ENCODE results near the gene HDAC4.

Gene HDAC4

GRCh38 chr2:239124152-239124899 is 276.5 kb downstream of the HDAC4 start:
- no peak for DNase-seq (ENCODE audit: low read depth in 2 of 2)

DNA sequence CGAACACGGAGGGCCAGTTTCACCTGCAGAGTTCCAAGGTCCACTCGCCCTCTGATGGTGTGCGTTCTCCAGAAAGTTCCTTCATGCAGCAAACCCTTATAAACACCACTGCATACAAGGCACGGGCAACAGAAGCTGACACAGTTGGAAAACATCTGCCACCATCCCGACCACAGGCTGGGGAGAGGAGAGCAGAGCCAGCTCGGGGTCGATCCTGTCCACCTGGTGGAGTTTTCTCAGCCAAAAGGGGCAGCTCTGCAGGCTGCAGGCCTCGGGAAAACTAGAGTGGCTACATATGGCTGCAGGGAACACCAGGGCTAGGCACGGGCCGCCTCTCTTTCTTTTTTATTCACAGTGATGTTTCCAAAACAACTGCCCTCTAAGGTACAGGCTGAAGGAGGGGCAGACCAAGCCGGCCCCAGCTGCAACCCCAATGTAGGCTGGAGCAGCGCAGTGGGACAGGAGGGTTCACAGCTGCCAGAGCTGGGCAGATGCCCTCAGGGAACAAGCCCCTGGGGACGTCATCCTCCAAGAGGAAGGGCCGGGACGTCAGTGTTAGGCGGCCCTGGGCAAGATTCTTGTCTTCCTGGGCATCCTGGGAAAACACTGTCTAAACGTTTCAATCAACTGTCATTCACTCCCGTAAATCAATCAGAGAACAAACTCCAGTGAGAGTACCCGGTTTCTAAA is 278.3 kb downstream of the HDAC4 start:
- no peak for DNase-seq (ENCODE audit: low read depth in 2 of 2)

GRCh38 chr2:239121600-239122012 is 279.2 kb downstream of the HDAC4 start:
- DNase-seq (ENCODE audit: low read depth in 2 of 2) = no peak

GRCh38 chr2:239120664-239121063 is 280.2 kb downstream of the HDAC4 start:
- no peak for DNase-seq (ENCODE audit: low read depth in 2 of 2)

DNA sequence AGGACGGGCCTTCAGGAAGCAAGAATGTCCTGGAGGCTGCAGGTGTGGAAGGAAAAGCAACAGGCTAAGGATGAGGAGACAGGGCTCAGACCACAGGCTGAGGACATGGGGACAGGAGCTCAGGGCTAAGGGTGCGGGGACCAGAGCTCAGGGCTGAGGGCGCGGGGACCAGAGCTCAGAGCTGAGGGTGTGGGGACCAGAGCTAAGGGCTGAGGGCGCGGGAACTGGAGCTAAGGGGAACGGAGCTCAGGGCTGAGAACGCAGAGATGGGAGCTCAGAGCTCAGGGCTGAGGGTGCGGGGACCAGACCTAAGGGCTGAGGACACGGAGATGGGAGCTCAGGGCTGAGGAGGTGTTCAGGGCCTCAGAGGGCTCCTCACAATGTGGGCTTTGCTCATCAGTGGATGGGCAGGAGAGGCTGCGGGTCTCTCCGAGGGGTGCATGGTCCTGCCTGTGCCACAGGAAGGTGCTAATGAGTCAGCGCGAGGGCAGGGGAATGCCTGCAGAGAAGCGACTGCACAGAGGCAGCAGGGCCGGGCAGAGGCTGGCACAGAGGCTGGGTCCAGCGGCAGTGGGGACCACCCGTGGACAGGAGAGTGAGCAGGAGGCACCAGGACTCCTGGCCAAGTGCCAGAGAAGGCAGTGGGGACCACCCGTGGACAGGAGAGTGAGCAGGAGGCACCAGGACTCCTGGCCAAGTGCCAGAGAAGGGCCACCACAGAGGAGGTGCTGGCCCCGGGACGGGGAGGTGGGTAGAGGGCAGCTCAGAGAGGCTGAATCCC is 281.3 kb downstream of the HDAC4 start:
- DNase-seq (ENCODE audit: low read depth in 2 of 2) = no peak

DNA sequence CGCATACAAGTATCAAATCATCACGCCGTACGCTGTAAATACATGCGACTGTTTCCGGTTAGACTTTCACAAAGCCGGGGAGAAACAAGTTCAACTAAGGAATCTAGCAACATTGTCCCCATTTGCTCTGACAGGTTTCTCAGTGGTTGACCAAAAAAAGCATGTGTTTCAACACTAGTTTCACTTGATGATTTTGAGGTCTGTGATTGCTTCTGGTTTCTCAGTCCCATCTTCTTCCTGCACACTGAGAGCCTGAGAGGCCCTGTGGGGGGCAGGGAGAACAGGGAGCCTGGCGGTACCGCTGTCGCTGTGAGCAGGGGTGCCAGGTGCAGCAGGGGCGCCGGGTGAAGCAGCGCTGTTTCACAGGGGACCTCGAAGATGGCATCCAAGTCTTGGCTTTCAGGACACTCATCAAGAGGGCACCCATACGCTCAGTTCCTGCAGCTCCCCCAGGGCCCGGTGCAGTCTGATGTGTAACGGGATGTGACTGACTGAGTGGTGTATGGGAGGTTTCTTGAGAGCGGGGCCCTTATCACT is 282.1 kb downstream of the HDAC4 start:
- DNase-seq (ENCODE audit: low read depth in 2 of 2) = no peak

- no peak for DNase-seq (ENCODE audit: low read depth in 2 of 2)
Measured at GRCh38 chr2:239118264-239118663, 282.6 kb downstream of the HDAC4 start.

- DNase-seq (ENCODE audit: low read depth in 2 of 2) = no peak
Measured at GRCh38 chr2:239117831-239118230, 283.0 kb downstream of the HDAC4 start.

DNA sequence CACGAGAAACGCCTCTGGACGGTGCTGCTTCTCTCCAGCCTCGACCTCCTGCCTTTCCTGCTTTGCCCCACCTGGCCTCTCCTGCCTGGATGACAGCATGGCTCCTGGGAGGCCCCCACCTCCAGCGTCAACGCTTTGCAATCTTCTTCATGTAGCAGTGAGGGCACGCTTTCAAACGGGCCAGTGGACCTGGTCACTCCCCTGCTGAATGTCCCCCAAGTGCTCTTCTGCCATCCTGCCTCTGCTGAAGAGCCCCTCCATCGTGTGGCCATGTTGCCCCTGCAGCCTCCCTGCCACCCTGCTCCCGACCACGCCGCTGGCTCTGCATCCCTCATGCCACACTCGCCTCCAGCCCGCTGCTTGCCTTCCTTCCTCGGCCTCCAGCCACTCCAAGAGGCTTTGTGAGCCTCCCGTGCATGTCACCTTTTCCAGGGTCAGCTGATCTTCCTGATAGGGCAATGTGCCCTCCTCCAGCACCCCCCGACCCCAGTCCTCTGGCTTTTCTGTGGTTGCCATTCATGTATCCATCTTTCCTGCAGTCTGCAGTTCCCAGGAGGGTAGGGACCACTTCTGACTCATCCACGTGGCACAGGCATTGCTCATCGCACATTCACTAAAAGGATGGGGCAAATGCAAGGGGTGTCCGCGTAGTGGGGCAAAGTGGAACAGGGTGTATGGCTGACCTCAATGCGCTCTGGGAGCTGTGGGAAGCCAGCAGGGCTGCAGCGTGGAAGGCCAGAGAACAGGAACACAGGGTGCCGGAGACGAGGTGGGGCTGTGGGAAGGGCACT is 284.2 kb downstream of the HDAC4 start:
- no peak for DNase-seq (ENCODE audit: low read depth in 2 of 2)

DNA sequence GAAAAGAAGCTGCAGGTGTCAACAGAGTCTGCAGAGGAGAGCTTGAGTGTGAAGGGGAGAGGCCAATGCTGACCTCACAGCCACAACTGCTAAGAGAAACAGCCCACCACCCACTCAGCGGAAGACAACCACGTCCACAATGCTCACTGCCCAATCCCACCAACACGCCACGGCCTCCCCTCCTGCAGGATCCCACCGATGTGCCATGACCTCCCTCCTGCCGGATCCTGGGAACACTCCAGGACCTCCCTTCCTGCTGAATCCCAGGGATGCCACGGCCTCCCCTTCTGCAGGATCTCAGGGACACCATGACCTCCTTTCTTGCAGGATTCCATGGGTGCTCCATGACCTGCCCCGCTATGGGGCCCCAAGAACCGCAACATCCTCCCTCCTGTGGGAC is 285.2 kb downstream of the HDAC4 start:
- DNase-seq (ENCODE audit: low read depth in 2 of 2) = no peak

GRCh38 chr2:239114616-239115265 is 286.1 kb downstream of the HDAC4 start:
- DNase-seq (ENCODE audit: low read depth in 2 of 2) = no peak

- no peak for DNase-seq (ENCODE audit: low read depth in 2 of 2)
Measured at GRCh38 chr2:239114119-239114581, 286.7 kb downstream of the HDAC4 start.

DNA sequence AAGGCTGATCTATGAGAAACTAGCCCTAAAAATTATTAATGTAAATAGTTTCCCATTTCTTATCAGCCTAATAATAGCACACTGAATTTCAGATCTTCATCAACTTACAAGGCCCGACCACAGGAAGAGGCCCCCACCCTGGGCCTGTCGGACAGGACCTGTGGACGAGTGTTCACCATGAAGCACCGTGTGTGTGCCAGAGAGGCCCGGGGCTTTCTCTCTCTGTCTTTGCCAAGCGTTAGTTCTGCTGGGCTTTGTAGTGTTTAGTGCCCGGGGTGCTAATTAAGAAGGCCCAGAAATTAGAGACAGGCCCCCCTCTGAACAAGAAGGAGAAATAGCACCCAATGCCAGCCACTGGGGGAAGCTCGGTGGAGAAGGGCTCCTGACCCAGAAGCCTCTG is 287.2 kb downstream of the HDAC4 start:
- DNase-seq (ENCODE audit: low read depth in 2 of 2) = no peak

GRCh38 chr2:239113171-239113570 is 287.6 kb downstream of the HDAC4 start:
- DNase-seq (ENCODE audit: low read depth in 2 of 2) = no peak

GRCh38 chr2:239112127-239112774 is 288.6 kb downstream of the HDAC4 start:
- DNase-seq (ENCODE audit: low read depth in 2 of 2) = no peak

DNA sequence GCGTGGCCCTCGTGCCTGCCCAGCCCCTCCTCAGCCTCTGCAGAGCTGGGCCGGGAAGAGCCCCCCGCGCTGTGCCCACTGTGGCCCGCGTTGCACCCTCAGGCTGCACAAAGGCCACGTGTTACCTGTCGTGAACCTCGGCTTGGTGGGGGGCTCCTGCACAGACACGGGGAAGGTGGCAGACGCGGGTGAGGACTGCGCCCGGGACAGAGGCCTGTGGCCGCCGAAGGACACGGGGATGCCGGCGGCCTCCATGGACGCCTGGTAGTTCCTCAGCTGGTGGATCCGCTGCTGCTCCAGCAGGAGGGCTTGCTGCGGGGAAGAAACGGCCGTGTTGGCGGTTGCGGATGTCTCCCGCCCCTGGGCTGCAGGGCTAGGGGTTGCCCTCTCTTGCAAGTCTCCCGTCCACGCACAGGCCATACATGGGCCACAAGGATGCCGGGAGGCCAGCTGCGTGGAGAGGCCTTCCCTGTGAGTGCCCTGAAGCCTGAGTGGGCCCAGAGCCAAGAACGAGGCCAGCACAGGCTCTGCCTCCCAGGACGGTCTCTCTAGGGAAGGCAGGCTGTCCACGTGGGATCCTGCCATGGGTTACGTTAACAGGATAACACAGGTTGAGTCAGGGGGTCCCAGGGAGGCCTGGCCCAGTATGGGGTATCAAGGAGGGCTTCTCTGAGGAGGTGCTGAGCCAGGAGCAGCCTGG is 289.3 kb downstream of the HDAC4 start:
- no peak for DNase-seq (ENCODE audit: low read depth in 2 of 2)

DNA sequence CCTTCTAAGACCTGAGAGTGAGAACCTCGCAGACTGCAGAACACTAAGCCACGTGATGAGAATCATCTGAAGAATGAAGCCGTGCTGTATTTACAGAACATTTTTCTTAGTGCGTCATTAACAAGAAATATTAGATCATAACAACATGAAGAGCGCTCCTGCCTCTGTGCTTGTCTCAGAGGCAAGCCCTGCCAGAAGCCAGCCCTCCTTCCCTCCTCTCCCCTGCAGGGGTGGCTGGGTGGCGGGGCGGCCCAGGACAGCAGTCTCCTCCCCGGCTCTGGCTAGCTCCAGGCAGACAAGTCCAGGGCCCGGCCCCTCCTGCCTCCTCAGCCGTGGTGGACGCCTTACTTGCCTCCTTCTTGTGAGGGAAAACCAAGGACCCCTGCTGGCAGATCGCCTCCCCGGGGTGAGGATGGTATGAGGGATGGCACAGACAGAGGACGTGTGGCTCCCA is 290.2 kb downstream of the HDAC4 start:
- DNase-seq (ENCODE audit: low read depth in 2 of 2) = no peak

- DNase-seq (ENCODE audit: low read depth in 2 of 2) = no peak
Measured at GRCh38 chr2:239109928-239110545, 290.8 kb downstream of the HDAC4 start.

Measured in fibroblast of skin of left quadriceps (primary cell).